Stomach (tissue), 4 donors: ENCODE results near the gene FCRL6.

ENCODE experiments used
- POLR2AphosphoS5 ChIP-seq, 3 donors: sonication (generic); formaldehyde crosslinking; IDR thresholded peaks; one replicate each; pipeline ENCODE4 v1.6.1; 2016; ENCODE audit warnings: antibody characterized with exemption in 3 of 3
- TF ChIP-seq, protein P1 (sequence below), 7 experiments: fragments of 450-650 bp in 4 of 7; fragments of 200-600 bp in 3 of 7; sonication (generic) in 3 of 7; IDR thresholded peaks; one replicate each; pipeline ENCODE4 v1.5.1; 2016 to 2019; ENCODE audit warnings: antibody characterized with exemption in 7 of 7, control low read depth in 2 of 7, mild to moderate bottlenecking in 1 of 7

DNA sequence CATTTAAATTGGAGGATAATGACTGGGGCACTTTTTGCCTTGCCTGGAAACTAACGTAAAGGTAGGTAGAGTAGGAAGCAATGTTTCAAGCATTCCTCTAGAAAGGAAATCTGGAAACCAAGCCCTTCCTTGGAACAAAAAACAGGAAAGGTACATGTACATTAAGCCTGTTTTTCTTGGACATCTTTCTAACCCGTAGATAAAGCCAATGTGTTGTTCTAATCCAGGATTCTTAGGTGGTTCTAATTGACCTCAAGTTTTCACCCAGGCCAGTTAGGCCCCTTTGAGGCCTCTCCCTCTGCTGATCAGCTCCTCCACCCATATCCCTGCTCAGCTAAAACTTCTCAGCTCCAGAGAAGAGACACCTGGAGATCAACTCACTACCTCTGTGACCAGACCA is 27.7 kb upstream of the FCRL6 start:
- TF ChIP-seq, protein P1, sequence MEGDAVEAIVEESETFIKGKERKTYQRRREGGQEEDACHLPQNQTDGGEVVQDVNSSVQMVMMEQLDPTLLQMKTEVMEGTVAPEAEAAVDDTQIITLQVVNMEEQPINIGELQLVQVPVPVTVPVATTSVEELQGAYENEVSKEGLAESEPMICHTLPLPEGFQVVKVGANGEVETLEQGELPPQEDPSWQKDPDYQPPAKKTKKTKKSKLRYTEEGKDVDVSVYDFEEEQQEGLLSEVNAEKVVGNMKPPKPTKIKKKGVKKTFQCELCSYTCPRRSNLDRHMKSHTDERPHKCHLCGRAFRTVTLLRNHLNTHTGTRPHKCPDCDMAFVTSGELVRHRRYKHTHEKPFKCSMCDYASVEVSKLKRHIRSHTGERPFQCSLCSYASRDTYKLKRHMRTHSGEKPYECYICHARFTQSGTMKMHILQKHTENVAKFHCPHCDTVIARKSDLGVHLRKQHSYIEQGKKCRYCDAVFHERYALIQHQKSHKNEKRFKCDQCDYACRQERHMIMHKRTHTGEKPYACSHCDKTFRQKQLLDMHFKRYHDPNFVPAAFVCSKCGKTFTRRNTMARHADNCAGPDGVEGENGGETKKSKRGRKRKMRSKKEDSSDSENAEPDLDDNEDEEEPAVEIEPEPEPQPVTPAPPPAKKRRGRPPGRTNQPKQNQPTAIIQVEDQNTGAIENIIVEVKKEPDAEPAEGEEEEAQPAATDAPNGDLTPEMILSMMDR (IDR thresholded peaks at IDR 0.05): no peak
- no peak for TF ChIP-seq POLR2AphosphoS5 (IDR thresholded peaks at IDR 0.05)
